ENCODE results near the gene UGT1A3. TPM values are rescaled to one million over a fixed set of nuclear protein-coding genes. Genes with fewer than 3 reads are reported as not detected.

Gene UGT1A3
- total RNA-seq, 4 donors from 2014 or later: 0.67 to 1.0 TPM; not detected in 2

DNA sequence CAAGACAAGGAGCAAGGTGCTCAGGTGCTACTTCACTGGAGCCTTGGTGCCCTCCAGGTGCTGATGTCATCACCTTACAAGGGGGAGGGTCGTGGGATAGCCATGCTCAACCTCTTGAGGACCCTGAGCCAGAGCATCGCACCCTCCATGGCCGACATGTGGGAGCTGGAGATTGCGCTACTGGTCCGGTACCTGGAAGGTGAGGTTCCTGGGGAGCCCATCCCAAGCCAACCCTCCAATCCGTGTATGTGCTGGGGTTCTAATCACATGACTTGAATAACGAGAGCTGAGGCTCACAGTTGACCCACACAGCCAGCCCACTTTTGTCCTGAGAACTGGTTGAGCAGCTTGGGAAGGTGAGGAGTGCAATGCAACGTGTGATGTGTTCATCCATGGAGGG, 75.2 kb downstream of the UGT1A3 start:
- Histone ChIP-seq H3K9me3 (no peaks in the 10 kb centered on the region), H3K4me1 (peaks cover 6 to 13% of the 10 kb centered on the region in 2 donors), H3K27ac (no peak overlapping the region), H3K27me3 (no peaks in the 10 kb centered on the region), H3K36me3 (no peaks in the 10 kb centered on the region), H3K4me3 (replicated peaks in 1 of 3) (no peak overlapping the region)
- intact Hi-C loops (cut with DNase I): no loop called here
- TF ChIP-seq CTCF (IDR thresholded peaks at IDR 0.05): no peak
- TF ChIP-seq POLR2A (IDR thresholded peaks at IDR 0.05): no peak
- no peak for DNase-seq
- WGBS, 2 donors: 61 to 72% methylated on average over 7 of the region's 8 CpGs

- H3K9me3 ChIP-seq: no peaks in the 10 kb centered on the region
- no peak for TF ChIP-seq POLR2A (IDR thresholded peaks at IDR 0.05)
- no peak for TF ChIP-seq CTCF (IDR thresholded peaks at IDR 0.05)
- no peak for DNase-seq
- intact Hi-C loops (cut with DNase I): no loop called here
- WGBS, 2 donors: 66 to 82% methylated on average over 9 to 12 of the region's 12 CpGs
- no peaks in the 10 kb centered on the region for H3K4me1 ChIP-seq
- no peaks in the 10 kb centered on the region for H3K27me3 ChIP-seq
- H3K4me3 ChIP-seq (replicated peaks in 1 of 3): no peak overlapping the region
- H3K36me3 ChIP-seq: no peaks in the 10 kb centered on the region
- no peak overlapping the region for H3K27ac ChIP-seq
Observed at GRCh38 chr2:233807215-233807865, 78.5 kb downstream of the UGT1A3 start.

GRCh38 chr2:233807966-233808935, 79.4 kb downstream of the UGT1A3 start:
- H3K4me3 ChIP-seq (replicated peaks in 1 of 3): no peak overlapping the region
- TF ChIP-seq CTCF (IDR thresholded peaks at IDR 0.05): no peak
- no peak for TF ChIP-seq POLR2A (IDR thresholded peaks at IDR 0.05)
- H3K27me3 ChIP-seq: no peaks in the 10 kb centered on the region
- H3K9me3 ChIP-seq: no peaks in the 10 kb centered on the region
- no peaks in the 10 kb centered on the region for H3K4me1 ChIP-seq
- no peaks in the 10 kb centered on the region for H3K36me3 ChIP-seq
- WGBS, 2 donors: 71 to 84% methylated on average over 3 to 7 of the region's 10 CpGs
- intact Hi-C loops (cut with DNase I): no loop called here
- no peak for DNase-seq
- no peak overlapping the region for H3K27ac ChIP-seq

- intact Hi-C loops (cut with DNase I): no loop called here
- no peaks in the 10 kb centered on the region for H3K4me1 ChIP-seq
- H3K27ac ChIP-seq: no peak overlapping the region
- TF ChIP-seq CTCF (IDR thresholded peaks at IDR 0.05): no peak
- no peak for TF ChIP-seq POLR2A (IDR thresholded peaks at IDR 0.05)
- no peak overlapping the region for H3K4me3 ChIP-seq (replicated peaks in 1 of 3)
- no peaks in the 10 kb centered on the region for H3K9me3 ChIP-seq
- no peaks in the 10 kb centered on the region for H3K27me3 ChIP-seq
- DNase-seq: no peak
- WGBS, 2 donors: 97% methylated on average over 6 of the region's 6 CpGs
- H3K36me3 ChIP-seq: no peaks in the 10 kb centered on the region
Observed at GRCh38 chr2:233810385-233810784, 81.5 kb downstream of the UGT1A3 start.

DNA sequence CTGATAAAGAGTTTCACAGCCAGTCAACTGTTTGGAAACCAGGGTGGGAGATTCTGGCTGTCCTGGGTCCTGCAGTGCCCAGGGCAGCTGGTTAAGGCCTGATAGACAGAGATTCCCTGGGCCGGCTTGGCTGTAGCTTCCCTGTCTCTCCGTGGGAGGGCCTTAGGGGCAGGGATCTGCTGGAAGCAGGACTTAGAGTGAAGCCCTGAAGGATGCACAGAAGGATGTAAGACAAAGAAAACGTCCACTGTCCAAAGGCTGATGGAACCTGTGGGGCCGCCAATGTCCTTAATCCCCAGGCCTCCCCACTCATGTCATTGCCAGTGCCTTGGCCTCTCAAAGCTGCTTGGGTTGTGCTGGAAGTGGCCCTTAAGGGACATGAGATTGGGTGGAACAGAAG, 82.2 kb downstream of the UGT1A3 start:
- Histone ChIP-seq H3K36me3 (no peaks in the 10 kb centered on the region), H3K4me1 (no peaks in the 10 kb centered on the region), H3K9me3 (no peaks in the 10 kb centered on the region), H3K27me3 (no peaks in the 10 kb centered on the region), H3K27ac (no peak overlapping the region), H3K4me3 (replicated peaks in 1 of 3) (no peak overlapping the region)
- TF ChIP-seq CTCF (IDR thresholded peaks at IDR 0.05) (no peak), POLR2A (IDR thresholded peaks at IDR 0.05) (no peak)
- 86 to 87% methylated on average over 4 of the region's 4 CpGs for WGBS, 2 donors
- no peak for DNase-seq
- intact Hi-C loops (cut with DNase I): no loop called here

Measured in thyroid gland (tissue), 4 donors.